GM10248 (cell line): ENCODE data around the gene GOLGA8G.
"Not testable (repeated sequence)": the region's sequence is repeated elsewhere in the genome, so short reads cannot be mapped to it uniquely, and the experiment has no call there.

Experiments
- CTCF ChIA-PET: fragments of 300-600 bp; sonication (Branson Sonifier 250); formaldehyde crosslinking; extraction: SDS; loops from one replicate; lab custom pipeline; 2021; ENCODE audit warnings: antibody characterized with exemption; lab: Yijun Ruan, JAX
- POLR2A ChIA-PET: fragments of 350-650 bp; sonication (Branson Sonifier 250); formaldehyde crosslinking; extraction: SDS; loops from one replicate; lab custom pipeline; 2020; ENCODE audit warnings: antibody characterized with exemption; lab: Yijun Ruan, JAX
- DNase-seq: peaks from one replicate; pipeline ENCODE4 v3.0.0; 2012; ENCODE audit errors: extremely low spot score

GOLGA8G gene

GRCh38 chr15:28532954-28533353 lies at the start of gene GOLGA8G:
GOLGA8G (minus strand) TSS chr15:28532971; CDS start chr15:28532909, 62 bp downstream.
- CTCF ChIA-PET, POLR2A ChIA-PET, DNase-seq: not testable (repeated sequence)

GRCh38 chr15:28573351-28573750 lies 40.6 kb upstream of the GOLGA8G start:
- DNase-seq, CTCF ChIA-PET, POLR2A ChIA-PET: not testable (repeated sequence)

GRCh38 chr15:28553268-28553667 lies 20.5 kb upstream of the GOLGA8G start, which contains the start of gene GOLGA6L25:
GOLGA6L25 (plus strand) TSS chr15:28553568; CDS start chr15:28553629, 61 bp downstream.
- DNase-seq, POLR2A ChIA-PET, CTCF ChIA-PET: not testable (repeated sequence)

GRCh38 chr15:28515208-28515607 lies 17.6 kb downstream of the GOLGA8G start:
- CTCF ChIA-PET, DNase-seq, POLR2A ChIA-PET: not testable (repeated sequence)

- DNase-seq, CTCF ChIA-PET, POLR2A ChIA-PET: not testable (repeated sequence)
Measured at GRCh38 chr15:28514128-28514527, 18.6 kb downstream of the GOLGA8G start.

GRCh38 chr15:28508217-28508889 lies 24.4 kb downstream of the GOLGA8G start:
- POLR2A ChIA-PET, CTCF ChIA-PET, DNase-seq: not testable (repeated sequence)

- DNase-seq, CTCF ChIA-PET, POLR2A ChIA-PET: not testable (repeated sequence)
Measured at GRCh38 chr15:28481340-28481739, 51.4 kb downstream of the GOLGA8G start.
